HCT116 (cell line): ENCODE data around the gene TNN. TPM values are rescaled to one million over a fixed set of nuclear protein-coding genes. Genes with fewer than 3 reads are reported as not detected.

Source experiments
- ATAC-seq: fragments of 200-7000 bp; cut with Tn5 transposase; 2 replicates; pipeline ENCODE4 v1.9.1; 2020; ENCODE audit warnings: mild to moderate bottlenecking, moderate library complexity
- BruUV-seq: library from RNA; stranded (reverse); fragments of 400-500 nt; replicated peaks from 2 replicates; lab custom pipeline; 2021; lab: Mats Ljungman, UMichigan
- CTCF ChIA-PET: fragments of 300-600 bp; sonication (Branson Sonifier 250); formaldehyde crosslinking; loops from one replicate; lab custom pipeline; 2021; ENCODE audit warnings: antibody characterized with exemption; lab: Charles Lee
- POLR2A ChIA-PET: fragments of 300-600, 350-600 bp; sonication (Branson Sonifier 250); formaldehyde crosslinking; loops from one replicate; lab custom pipeline; 2021; ENCODE audit warnings: antibody characterized with exemption; lab: Charles Lee
- RAD21 ChIA-PET, 2 experiments: fragments of 300-600 bp; sonication (Branson Sonifier 250); formaldehyde crosslinking; loops; one replicate each; lab custom pipeline; 2023; ENCODE audit warnings: low total read pairs in 2 of 2; ENCODE audit not compliant: uncharacterized antibody in 2 of 2, unreplicated experiment in 2 of 2, low non-redundant PET in 1 of 2; lab: Charles Lee
- DNase-seq: peaks from one replicate; pipeline ENCODE4 v3.0.0-alpha.2; 2010; ENCODE audit warnings: low read depth, low spot score
- H2AFZ ChIP-seq: fragments of 200-600 bp; shearing (Covaris generic), sonication (generic); 2 replicates; pipeline ENCODE4 v1.6.1; 2017; ENCODE audit warnings: low read depth, mixed run types, mixed read lengths, antibody characterized with exemption, low read length; ENCODE audit not compliant: poor library complexity, severe bottlenecking
- H3K27ac ChIP-seq: 2 replicates; pipeline ENCODE4 v1.5.1; 2012; ENCODE audit warnings: low read depth, low read length
- H3K27me3 ChIP-seq: fragments of 200-600 bp; sonication (generic); 2 replicates; pipeline ENCODE4 v1.6.1; 2016; ENCODE audit warnings: mixed run types, low read length, mixed read lengths; ENCODE audit not compliant: insufficient read depth
- H3K36me3 ChIP-seq, 2 experiments: fragments of 200-500 bp in 1 of 2; fragments of 200-600 bp in 1 of 2; sonication (Bioruptor generic) in 1 of 2; sonication (generic) in 1 of 2; 2 replicates each; pipeline versions ENCODE4 v1.5.1 to v1.6.1; 2014 to 2016; ENCODE audit warnings: low read length in 2 of 2, inconsistent platforms in 1 of 2, mixed read lengths in 1 of 2, mixed run types in 1 of 2; ENCODE audit not compliant: insufficient read depth in 2 of 2, control insufficient read depth in 1 of 2
- H3K4me1 ChIP-seq, 2 experiments: fragments of 200-600 bp in 1 of 2; sonication (generic) in 1 of 2; 2 replicates each; pipeline versions ENCODE4 v1.5.1 to v1.6.1; 2012 to 2017; ENCODE audit warnings: low read length in 2 of 2, inconsistent platforms in 1 of 2, mild to moderate bottlenecking in 1 of 2, mixed read lengths in 1 of 2, mixed run types in 1 of 2, moderate library complexity in 1 of 2; ENCODE audit not compliant: insufficient read depth in 2 of 2, control insufficient read depth in 1 of 2
- H3K4me2 ChIP-seq: fragments of 200-600 bp; sonication (generic); 2 replicates; pipeline ENCODE4 v1.6.1; 2017; ENCODE audit warnings: mixed run types, low read length, mixed read lengths
- H3K4me3 ChIP-seq, 2 experiments: fragments of 200-600 bp in 1 of 2; sonication (generic) in 1 of 2; replicated peaks in 1 of 2; 2 replicates each; pipeline ENCODE4 v1.5.1; 2011 to 2016; ENCODE audit warnings: low read length in 2 of 2, control low read depth in 1 of 2, low read depth in 1 of 2, mild to moderate bottlenecking in 1 of 2, mixed read lengths in 1 of 2, mixed run types in 1 of 2
- H3K79me2 ChIP-seq: fragments of 200-600 bp; sonication (generic); 2 replicates; pipeline ENCODE4 v1.6.1; 2017; ENCODE audit warnings: mild to moderate bottlenecking, mixed run types, low read length, moderate library complexity, mixed read lengths; ENCODE audit not compliant: insufficient read depth
- H3K9ac ChIP-seq: fragments of 200-600 bp; sonication (generic); 2 replicates; pipeline ENCODE4 v1.6.1; 2016; ENCODE audit warnings: low read length, mixed read lengths
- H3K9me2 ChIP-seq: fragments of 200-600 bp; sonication (generic), shearing (Covaris generic); 2 replicates; pipeline ENCODE4 v1.6.1; 2017; ENCODE audit warnings: mixed run types, mild to moderate bottlenecking, moderate library complexity; ENCODE audit not compliant: insufficient read depth
- H3K9me3 ChIP-seq, 2 experiments: fragments of 200-500 bp in 1 of 2; fragments of 200-600 bp in 1 of 2; sonication (Bioruptor generic) in 1 of 2; sonication (generic) in 1 of 2; 2 replicates each; pipeline ENCODE4 v1.6.1; 2014 to 2017; ENCODE audit warnings: low read length in 2 of 2, mixed read lengths in 2 of 2, inconsistent platforms in 1 of 2, low read depth in 1 of 2, mild to moderate bottlenecking in 1 of 2, mixed run types in 1 of 2, moderate library complexity in 1 of 2; ENCODE audit not compliant: control insufficient read depth in 1 of 2, insufficient read depth in 1 of 2
- H4K20me1 ChIP-seq: fragments of 200-600 bp; sonication (generic), shearing (Covaris generic); 2 replicates; pipeline ENCODE4 v1.6.1; 2017; ENCODE audit warnings: mixed run types, mild to moderate bottlenecking, moderate library complexity; ENCODE audit not compliant: insufficient read depth
- ATF3 ChIP-seq: IDR thresholded peaks from 2 replicates; pipeline ENCODE4 v1.6.1; 2012
- CBX3 ChIP-seq: IDR thresholded peaks from 2 replicates; pipeline ENCODE4 v1.6.1; 2012; ENCODE audit warnings: low read depth
- EGR1 ChIP-seq: IDR thresholded peaks from 2 replicates; pipeline ENCODE4 v1.6.1; 2012; ENCODE audit warnings: low read depth
- FOSL1 ChIP-seq: IDR thresholded peaks from 2 replicates; pipeline ENCODE4 v1.6.1; 2012; ENCODE audit warnings: low read depth
- POLR2A ChIP-seq: IDR thresholded peaks from 2 replicates; pipeline ENCODE4 v1.7.0; 2011; ENCODE audit warnings: borderline replicate concordance; ENCODE audit not compliant: insufficient read depth, insufficient read length; ENCODE audit errors: extremely low read depth
- POLR2AphosphoS5 ChIP-seq: IDR thresholded peaks from 2 replicates; pipeline ENCODE4 v1.6.1; 2011; ENCODE audit warnings: mild to moderate bottlenecking, low read depth, low read length, moderate library complexity
- ZFX ChIP-seq: fragments of 450-650 bp; IDR thresholded peaks from 2 replicates; pipeline ENCODE4 v1.6.1; 2017
- ZNF274 ChIP-seq: fragments of 200-500 bp; sonication (Bioruptor generic); IDR thresholded peaks from 2 replicates; pipeline ENCODE4 v1.6.1; 2014; ENCODE audit warnings: mild to moderate bottlenecking, low read depth, low read length, inconsistent platforms
- intact Hi-C: fragments of 100-400 bp; cut with micrococcal nuclease; formaldehyde crosslinking; loops from 2 replicates; pipeline ENCODE4 v1.10.0; 2022
- total RNA-seq: library from RNA; stranded (reverse); gene quantifications from one replicate; pipeline ENCODE4 v1.2.1, GENCODE V29; 2021; ENCODE audit not compliant: unreplicated experiment

Gene TNN
- total RNA-seq, 1 experiment from 2014 or later = not detected

DNA sequence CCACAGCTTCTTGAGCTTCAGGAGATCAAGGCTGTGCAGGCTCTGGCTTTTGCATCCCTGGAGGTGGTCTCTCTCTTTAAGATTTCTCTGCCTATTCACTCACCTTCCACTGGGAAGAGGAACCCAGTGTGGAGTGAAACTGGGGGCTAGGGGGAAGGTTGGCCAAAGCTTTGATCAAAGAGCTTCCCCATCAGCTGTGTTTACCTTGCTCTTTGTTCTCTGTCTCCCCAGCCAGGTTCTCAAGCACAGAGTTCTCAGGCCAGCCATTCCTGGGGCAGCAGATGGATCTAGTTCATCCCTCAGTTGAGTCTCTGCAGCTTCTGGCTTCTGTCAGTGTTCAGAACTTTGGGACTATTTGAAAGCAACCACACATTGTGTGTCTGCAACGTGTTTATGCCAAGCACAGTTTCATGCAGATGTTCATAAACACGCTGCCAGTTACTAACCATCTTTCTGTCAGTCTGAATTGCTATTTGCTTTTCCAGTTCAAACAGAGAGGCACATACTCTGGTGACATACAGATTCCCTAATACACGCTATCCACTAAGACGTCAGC lies 27.2 kb upstream of the TNN start:
- Histone ChIP-seq H3K4me2 (no peak overlapping the region), H3K27me3 (no peaks in the 10 kb centered on the region), H3K4me3 (no peak overlapping the region), H3K4me1 (no peaks in the 10 kb centered on the region), H3K79me2 (no peaks in the 10 kb centered on the region), H3K36me3 (no peaks in the 10 kb centered on the region), H3K9me2 (no peaks in the 10 kb centered on the region), H3K9ac (no peak overlapping the region), H4K20me1 (no peaks in the 10 kb centered on the region), H3K9me3 (no peaks in the 10 kb centered on the region), H3K27ac (no peak overlapping the region), H2AFZ (no peak overlapping the region)
- intact Hi-C loops = no loop called here
- no TSS peak for BruUV-seq
- TF ChIP-seq FOSL1 (no peak), POLR2AphosphoS5 (no peak), ZFX (no peak), ZNF274 (no peak)
- ChIA-PET POLR2A (no interaction called here), CTCF (interaction anchor here (0.8 to 1.6 kb wide), 2 partner anchors 11 to 111 kb away, joined by 3 read pairs; no protein-coding TSS in a partner anchor), RAD21 (no interaction called here)
- ATAC-seq = no peak
- DNase-seq = no peak

DNA sequence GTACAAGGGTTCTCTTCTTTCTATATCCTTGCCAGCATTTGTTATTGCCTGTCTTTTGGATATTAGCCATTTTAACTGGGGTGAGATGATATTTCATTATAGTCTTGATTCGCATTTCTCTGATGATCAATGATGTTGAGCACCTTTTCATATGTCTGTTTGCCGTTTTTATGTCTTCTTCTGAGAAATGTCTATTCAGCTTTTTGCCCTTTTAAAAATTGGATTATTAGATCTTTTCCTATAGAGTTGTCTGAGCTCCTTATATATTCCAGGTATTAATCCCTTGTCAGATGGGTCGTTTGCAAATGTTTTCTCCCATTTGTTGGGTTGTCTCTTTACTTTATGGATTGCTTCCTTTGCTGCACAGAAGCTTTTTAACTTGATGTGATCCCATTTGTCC lies 25.0 kb upstream of the TNN start:
- no TSS peak for BruUV-seq
- Histone ChIP-seq H3K9me2 (no peaks in the 10 kb centered on the region), H3K9ac (no peak overlapping the region), H3K27ac (no peak overlapping the region), H3K4me1 (no peaks in the 10 kb centered on the region), H3K9me3 (no peaks in the 10 kb centered on the region), H3K4me2 (no peak overlapping the region), H3K79me2 (no peaks in the 10 kb centered on the region), H3K36me3 (no peaks in the 10 kb centered on the region), H2AFZ (no peak overlapping the region), H4K20me1 (no peaks in the 10 kb centered on the region), H3K4me3 (no peak overlapping the region), H3K27me3 (no peaks in the 10 kb centered on the region)
- POLR2A ChIA-PET = interaction anchor here (1.4 kb wide), 1 partner anchor 13 kb away, joined by 3 read pairs; no protein-coding TSS in a partner anchor
- intact Hi-C loops = no loop called here
- CTCF ChIA-PET = no interaction called here
- RAD21 ChIA-PET = no interaction called here
- DNase-seq = no peak
- no peak for ATAC-seq
- TF ChIP-seq POLR2A = no peak
- no peak for TF ChIP-seq ATF3
- TF ChIP-seq ZNF274 = no peak
- TF ChIP-seq EGR1 = no peak
- TF ChIP-seq CBX3 = no peak
- TF ChIP-seq POLR2AphosphoS5 = no peak
